ENCODE results near the gene DPP10.

The DPP10 gene

GRCh38 chr2:115094441-115094840, 652.0 kb downstream of the DPP10 start:
- ChIA-PET POLR2A (ENCODE audit: low non-redundant PET) (no interaction called here), CTCF (no interaction called here)
- H3K27ac ChIP-seq = no peak overlapping the region
- TF ChIP-seq CTCF (conservative IDR thresholded peaks at IDR 0.05; ENCODE audit: low read depth) = no peak
- DNase-seq (ENCODE audit: low spot score) = no peak

DNA sequence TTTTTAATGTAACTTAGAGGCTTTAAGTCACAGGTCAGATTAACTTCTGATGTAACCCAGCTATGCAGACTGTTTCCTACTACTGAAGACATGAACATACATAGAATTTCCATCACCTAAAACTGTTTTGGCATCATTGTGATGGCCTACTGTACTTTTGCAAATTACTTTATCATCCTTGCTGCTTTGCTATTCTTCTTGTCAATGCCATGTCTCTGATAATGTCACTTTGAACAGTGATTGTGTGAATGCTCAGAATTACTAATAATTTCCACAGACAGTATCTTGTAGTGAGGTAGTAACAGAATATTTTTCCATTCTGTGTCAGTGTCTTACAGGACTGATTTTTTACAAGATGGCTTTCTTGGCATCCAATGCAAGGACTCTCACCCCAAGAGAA, 663.5 kb downstream of the DPP10 start:
- CTCF ChIA-PET = interaction anchor here (0.6 kb wide), 1 partner anchor 535 kb away, joined by 3 read pairs; no protein-coding TSS in a partner anchor
- no peak overlapping the region for H3K27ac ChIP-seq
- DNase-seq (ENCODE audit: low spot score) = no peak
- POLR2A ChIA-PET (ENCODE audit: low non-redundant PET) = no interaction called here
- TF ChIP-seq CTCF (conservative IDR thresholded peaks at IDR 0.05; ENCODE audit: low read depth) = no peak

DNA sequence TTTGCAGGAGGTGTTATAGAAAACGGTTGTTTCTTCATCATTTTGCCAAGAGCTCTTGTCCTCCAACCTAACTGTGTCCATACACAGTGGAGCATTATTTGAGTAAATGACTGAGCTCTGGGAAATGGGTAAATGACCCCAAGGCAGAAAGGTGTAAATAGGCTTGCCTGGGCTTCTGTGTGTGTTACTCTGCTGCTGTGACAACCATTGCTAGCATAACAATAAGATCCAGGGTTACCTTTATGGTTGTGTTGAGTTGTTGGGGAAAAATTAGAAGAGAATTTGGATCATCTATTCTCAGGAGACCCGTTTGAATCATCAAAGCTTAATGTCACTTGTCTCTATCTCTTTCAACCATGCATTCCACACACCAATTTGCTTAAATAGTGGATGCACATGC, 672.7 kb downstream of the DPP10 start:
- POLR2A ChIA-PET (ENCODE audit: low non-redundant PET) = no interaction called here
- no peak for DNase-seq (ENCODE audit: low spot score)
- CTCF ChIA-PET = no interaction called here
- no peak overlapping the region for H3K27ac ChIP-seq
- no peak for TF ChIP-seq CTCF (conservative IDR thresholded peaks at IDR 0.05; ENCODE audit: low read depth)

DNA sequence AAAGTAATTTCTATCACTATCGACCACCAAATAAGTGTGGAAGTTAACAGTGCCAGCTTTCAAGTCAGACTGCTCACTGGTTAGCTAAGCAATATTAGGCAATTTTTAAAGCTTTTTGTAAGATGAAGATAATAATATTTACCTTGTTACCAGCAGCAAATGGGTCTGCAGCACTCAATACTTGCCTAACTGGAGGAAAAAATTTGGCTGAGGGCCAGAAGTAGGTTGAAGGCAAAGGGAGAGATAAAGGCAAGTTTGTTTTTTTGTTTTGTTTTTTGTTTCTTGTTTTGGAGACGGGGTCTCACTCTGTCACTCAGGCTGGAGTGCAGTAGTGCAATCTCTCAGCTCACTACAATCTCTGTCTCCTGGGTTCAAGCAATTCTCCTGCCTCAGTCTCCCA, 675.9 kb downstream of the DPP10 start:
- no peak overlapping the region for H3K27ac ChIP-seq
- ChIA-PET CTCF (no interaction called here), POLR2A (ENCODE audit: low non-redundant PET) (no interaction called here)
- DNase-seq (ENCODE audit: low spot score) = no peak
- no peak for TF ChIP-seq CTCF (conservative IDR thresholded peaks at IDR 0.05; ENCODE audit: low read depth)

- TF ChIP-seq CTCF (conservative IDR thresholded peaks at IDR 0.05; ENCODE audit: low read depth) = no peak
- DNase-seq (ENCODE audit: low spot score) = no peak
- CTCF ChIA-PET = no interaction called here
- no peak overlapping the region for H3K27ac ChIP-seq
- POLR2A ChIA-PET (ENCODE audit: low non-redundant PET) = no interaction called here
Observed at GRCh38 chr2:115119086-115119485, 676.6 kb downstream of the DPP10 start.

GRCh38 chr2:115122701-115123100, 680.3 kb downstream of the DPP10 start:
- ChIA-PET POLR2A (ENCODE audit: low non-redundant PET) (no interaction called here), CTCF (no interaction called here)
- DNase-seq (ENCODE audit: low spot score) = no peak
- no peak overlapping the region for H3K27ac ChIP-seq
- TF ChIP-seq CTCF (conservative IDR thresholded peaks at IDR 0.05; ENCODE audit: low read depth) = no peak

- ChIA-PET CTCF (no interaction called here), POLR2A (ENCODE audit: low non-redundant PET) (no interaction called here)
- no peak for TF ChIP-seq CTCF (conservative IDR thresholded peaks at IDR 0.05; ENCODE audit: low read depth)
Observed at GRCh38 chr2:115124817-115125216, 682.4 kb downstream of the DPP10 start.

More at GRCh38 chr2:115124817-115125216, 682.4 kb downstream of the DPP10 start:
- DNase-seq (ENCODE audit: low spot score) = no peak
- no peak overlapping the region for H3K27ac ChIP-seq
